HG02623 (cell line): ENCODE measurements around the gene RNF217.
"Not testable (repeated sequence)": the region's sequence is repeated elsewhere in the genome, so short reads cannot be mapped to it uniquely, and the experiment has no call there.

Experiments
- ATAC-seq: cut with Tn5 transposase; IDR thresholded peaks from one replicate; pipeline ENCODE4 v1.9.1; 2021; ENCODE audit warnings: moderate library complexity; ENCODE audit not compliant: unreplicated experiment

RNF217 gene

DNA sequence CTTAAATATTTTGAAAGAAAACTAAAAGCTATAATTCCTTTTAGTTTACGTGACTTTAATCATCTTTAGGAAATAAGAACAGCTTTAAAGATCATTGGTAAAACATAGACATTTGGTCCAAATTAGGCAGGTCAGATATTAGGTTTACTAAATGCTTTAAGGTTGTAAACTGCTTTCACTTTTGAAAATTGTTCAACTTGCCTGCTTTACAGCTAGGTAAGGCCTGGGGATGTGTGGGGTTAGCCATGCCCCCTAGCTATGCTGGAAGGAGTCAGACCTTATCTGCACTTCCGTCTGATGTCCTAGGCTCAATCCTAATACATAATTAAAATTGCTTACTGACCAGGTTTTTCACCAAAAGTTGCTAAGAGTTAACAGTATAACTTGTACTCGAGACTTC is 160.8 kb downstream of the RNF217 start:
- ATAC-seq: no peak

DNA sequence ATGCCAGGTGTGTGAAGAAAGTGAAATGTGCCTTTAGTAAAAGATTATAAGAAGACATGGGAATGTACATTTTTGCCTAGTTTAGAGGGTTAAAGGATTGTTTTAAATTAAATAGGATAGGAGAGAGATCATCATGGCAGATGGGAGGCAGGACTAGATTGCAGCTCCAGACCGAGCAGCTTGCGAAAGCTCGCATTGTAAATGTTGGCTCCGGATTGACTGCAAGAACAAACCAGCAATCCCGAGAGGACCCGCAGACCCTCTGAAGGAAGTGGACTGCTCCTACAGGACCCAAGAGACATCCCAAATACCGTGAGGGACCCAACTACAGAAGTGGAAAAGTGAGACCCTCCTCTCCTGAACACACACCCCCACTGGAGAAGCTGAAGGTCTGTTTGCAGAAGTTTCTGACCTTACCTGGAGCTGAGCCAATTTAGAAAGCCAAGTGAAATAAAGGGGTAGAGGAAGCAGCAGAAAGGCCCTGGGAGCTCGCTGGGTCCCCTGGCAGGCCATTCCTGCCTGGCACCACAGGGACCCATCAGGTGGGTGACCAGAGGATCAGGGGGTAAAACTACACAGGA is 161.3 kb downstream of the RNF217 start:
- no peak for ATAC-seq

DNA sequence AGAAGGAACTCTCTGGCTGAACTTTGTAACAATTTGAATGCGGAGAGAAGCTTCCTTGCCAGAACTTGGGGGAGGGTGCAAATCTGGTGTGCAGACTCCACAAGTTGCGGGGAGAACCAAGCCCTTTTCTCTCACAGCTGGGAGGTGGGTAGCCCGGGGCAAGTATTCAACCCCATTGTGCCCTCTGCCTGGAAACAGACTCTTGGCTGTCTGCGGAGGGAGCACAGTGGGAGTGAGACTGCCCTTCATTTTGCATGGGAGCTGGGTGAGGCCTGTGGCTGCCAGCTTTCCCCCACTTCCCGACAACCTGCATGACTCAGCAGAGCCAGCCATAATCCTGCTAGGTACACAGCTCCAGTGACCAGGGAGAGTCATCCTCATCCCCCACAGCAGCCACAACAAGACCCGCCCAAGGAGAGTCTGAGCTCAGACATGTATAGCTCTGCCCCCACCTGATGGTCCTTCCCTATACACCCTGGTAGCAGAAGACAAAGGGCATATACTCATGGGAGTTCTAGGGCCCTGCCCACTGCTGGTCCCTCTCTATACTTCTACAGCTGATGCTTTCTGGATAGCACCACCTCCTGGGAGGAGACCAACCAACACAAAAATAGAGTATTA is 161.9 kb downstream of the RNF217 start:
- ATAC-seq: no peak

DNA sequence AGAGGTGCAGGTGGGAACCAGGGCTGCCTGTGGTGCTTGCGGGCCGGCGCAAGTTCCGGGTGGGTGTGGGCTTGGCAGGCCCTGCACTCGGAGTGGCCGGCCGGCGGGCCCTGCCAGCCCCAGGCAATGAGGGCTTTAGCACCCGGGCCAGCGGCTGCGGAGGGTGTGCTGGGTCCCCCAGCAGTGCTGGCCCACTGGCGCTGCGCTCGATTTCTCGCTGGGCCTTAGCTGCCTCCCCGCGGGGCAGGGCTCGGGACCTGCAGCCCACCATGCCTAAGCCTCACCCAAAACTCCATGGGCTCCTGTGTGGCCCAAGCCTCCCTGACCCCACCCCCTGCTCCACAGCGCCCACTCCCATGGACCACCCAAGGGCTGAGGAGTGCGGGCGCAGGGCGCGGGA is 163.6 kb downstream of the RNF217 start:
- ATAC-seq: not testable (repeated sequence)

DNA sequence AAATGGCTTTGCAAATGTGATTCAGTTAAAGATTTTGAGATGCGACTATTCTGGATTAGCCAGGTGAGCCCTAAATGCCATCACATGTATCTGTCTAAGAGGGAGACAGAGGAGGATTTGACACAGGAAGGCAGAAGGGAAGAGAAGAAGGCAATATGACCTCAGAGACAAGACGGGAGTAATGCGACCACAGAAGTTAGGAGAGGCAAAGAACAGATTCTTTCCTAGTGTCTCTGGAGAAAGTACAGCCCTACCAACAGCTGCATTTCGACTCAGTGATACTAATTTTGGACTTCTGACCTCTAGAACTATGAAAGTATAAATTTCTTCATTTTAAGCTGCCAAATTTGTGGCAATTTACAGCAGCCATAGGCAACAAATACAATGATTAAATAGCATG is 167.1 kb downstream of the RNF217 start:
- ATAC-seq: no peak

DNA sequence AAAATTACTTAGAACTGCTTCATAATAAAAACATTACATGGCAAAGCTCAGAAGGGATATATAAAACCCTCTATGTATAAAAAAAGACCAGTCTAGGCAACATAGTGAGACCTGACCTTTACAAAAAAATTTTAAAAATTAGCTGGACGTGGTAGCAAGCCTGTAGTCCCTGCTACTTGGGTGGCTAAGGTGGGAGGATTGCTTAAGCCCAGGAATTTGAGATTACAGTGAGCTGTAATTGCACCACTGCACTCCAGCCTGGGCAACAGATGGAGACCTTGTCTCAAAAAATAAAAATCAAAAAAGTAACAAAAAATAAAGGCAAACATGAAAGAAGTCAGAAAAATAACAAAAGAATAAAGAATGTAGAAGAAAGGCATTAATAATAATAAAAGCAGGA is 169.8 kb downstream of the RNF217 start:
- ATAC-seq: no peak

DNA sequence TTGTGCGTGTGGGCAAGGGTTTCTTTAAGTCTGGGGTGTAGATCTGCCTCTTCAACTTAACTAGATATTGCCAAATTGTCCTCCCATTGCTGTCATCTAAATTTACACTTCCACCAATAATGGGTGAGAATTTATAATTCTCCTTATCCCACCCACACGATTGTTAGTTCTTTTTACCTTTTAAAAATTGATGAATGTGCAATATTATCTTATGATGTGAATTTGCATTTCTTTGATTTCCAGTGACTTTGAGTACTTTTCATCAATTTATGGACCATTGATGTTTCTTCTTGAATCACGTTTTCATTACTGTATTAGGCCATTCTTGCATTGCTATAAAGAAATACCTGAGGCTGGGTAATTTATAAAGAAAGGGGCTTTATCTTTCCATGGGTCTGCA is 174.1 kb downstream of the RNF217 start:
- ATAC-seq: no peak

DNA sequence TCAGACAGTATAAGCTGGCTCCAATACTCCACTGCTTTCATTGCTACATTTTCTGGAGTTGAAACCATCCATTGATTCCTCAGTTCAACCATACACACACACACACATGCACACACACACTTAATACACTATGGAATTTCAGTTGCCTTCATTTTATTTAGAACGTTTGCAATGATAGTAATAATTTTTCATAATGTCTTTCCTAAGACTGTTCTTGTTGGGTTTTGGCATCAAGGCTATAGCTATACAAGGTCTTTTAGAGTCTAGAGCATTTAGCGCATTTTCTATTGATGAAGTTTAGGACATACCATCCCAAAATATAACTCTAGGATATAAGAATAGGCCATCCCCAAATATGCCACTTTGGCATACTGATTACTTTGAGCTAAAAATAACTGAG is 175.8 kb downstream of the RNF217 start:
- no peak for ATAC-seq

DNA sequence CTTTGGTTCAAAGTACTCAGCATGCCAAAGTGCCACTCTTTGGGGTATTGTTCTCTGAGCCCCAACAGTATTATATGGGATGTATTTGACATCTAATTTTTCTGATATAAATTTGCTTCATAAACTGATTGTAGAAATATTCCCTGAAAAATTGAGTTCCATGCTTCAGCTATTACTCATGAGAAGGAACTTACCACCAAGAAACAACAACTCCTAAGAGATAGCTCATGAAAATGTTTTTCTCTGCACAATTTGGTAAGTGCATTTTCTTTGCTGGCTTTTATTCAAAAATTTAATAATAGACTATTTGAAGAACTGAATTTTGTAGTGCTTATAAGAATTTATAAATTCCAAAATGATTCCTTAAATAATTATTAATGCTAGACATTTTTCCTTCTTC is 178.6 kb downstream of the RNF217 start:
- ATAC-seq: no peak
